Memory B cell (primary cell): ENCODE results near the gene TGIF1.

ENCODE experiments used
- ATAC-seq: fragments of 150-1000 bp; cut with Tn5 transposase; 2 replicates; pipeline ENCODE4 v1.10.0; 2021; ENCODE audit warnings: low read depth, mild to moderate bottlenecking, moderate library complexity
- DNase-seq, 2 donors: peaks; one replicate each; pipeline ENCODE4 v3.0.0; 2022; ENCODE audit warnings: low spot score in 2 of 2
- H3K27ac Mint-ChIP-seq: one replicate; pipeline ENCODE4 v1.8.0; 2022; ENCODE audit warnings: mild to moderate bottlenecking, moderate library complexity, mixed read lengths
- H3K27me3 Mint-ChIP-seq: one replicate; pipeline ENCODE4 v1.8.0; 2022; ENCODE audit warnings: mixed read lengths
- H3K36me3 Mint-ChIP-seq: one replicate; pipeline ENCODE4 v1.8.0; 2022; ENCODE audit warnings: mild to moderate bottlenecking, mixed read lengths
- H3K4me1 Mint-ChIP-seq: one replicate; pipeline ENCODE4 v1.8.0; 2022; ENCODE audit warnings: mixed read lengths
- H3K4me3 Mint-ChIP-seq: one replicate; pipeline ENCODE4 v1.8.0; 2022; ENCODE audit warnings: mild to moderate bottlenecking, moderate library complexity, mixed read lengths
- H3K9me3 Mint-ChIP-seq: one replicate; pipeline ENCODE4 v1.8.0; 2022; ENCODE audit warnings: mixed read lengths

The TGIF1 gene

GRCh38 chr18:3494245-3494526 lies 44.2 kb downstream of the TGIF1 start:
- Mint-ChIP-seq H3K4me1 (peaks cover 23% of the 10 kb centered on the region), H3K9me3 (no peaks in the 10 kb centered on the region), H3K27ac (peak overlapping the region; percentile 97), H3K36me3 (no peaks in the 10 kb centered on the region), H3K27me3 (peaks cover 2% of the 10 kb centered on the region), H3K4me3 (peak overlapping the region; percentile 85)
- no peak for ATAC-seq
- DNase-seq, result no peak

- peaks cover 24% of the 10 kb centered on the region for H3K4me1 Mint-ChIP-seq
- peak overlapping the region; percentile 55 for H3K4me3 Mint-ChIP-seq
- no peaks in the 10 kb centered on the region for H3K9me3 Mint-ChIP-seq
- ATAC-seq, result no peak
- H3K36me3 Mint-ChIP-seq, result no peaks in the 10 kb centered on the region
- H3K27ac Mint-ChIP-seq, result peak overlapping the region; percentile 97
- no peak for DNase-seq
- peaks cover 2% of the 10 kb centered on the region for H3K27me3 Mint-ChIP-seq
Measured at GRCh38 chr18:3494569-3494968, 44.6 kb downstream of the TGIF1 start.

GRCh38 chr18:3495691-3496430 lies 45.9 kb downstream of the TGIF1 start:
- H3K4me3 Mint-ChIP-seq, result peak overlapping the region; percentile 8
- no peaks in the 10 kb centered on the region for H3K36me3 Mint-ChIP-seq
- H3K9me3 Mint-ChIP-seq, result no peaks in the 10 kb centered on the region
- DNase-seq (no peak), ATAC-seq (peak; percentile 78)
- peak overlapping the region; percentile 24 for H3K27ac Mint-ChIP-seq
- peaks cover 7% of the 10 kb centered on the region for H3K27me3 Mint-ChIP-seq
- H3K4me1 Mint-ChIP-seq, result peaks cover 26% of the 10 kb centered on the region

GRCh38 chr18:3498698-3499471 lies 48.9 kb downstream of the TGIF1 start:
- peak overlapping the region; percentile 94 for H3K4me3 Mint-ChIP-seq
- peaks cover 7% of the 10 kb centered on the region for H3K27me3 Mint-ChIP-seq
- ATAC-seq, result peak; percentile 57
- DNase-seq, result peak; percentile 14 to 26
- H3K4me1 Mint-ChIP-seq, result peaks cover 16% of the 10 kb centered on the region
- H3K9me3 Mint-ChIP-seq, result no peaks in the 10 kb centered on the region
- no peaks in the 10 kb centered on the region for H3K36me3 Mint-ChIP-seq
- peak overlapping the region; percentile 81 for H3K27ac Mint-ChIP-seq

GRCh38 chr18:3499501-3499900 lies 49.5 kb downstream of the TGIF1 start:
- no peaks in the 10 kb centered on the region for H3K36me3 Mint-ChIP-seq
- peaks cover 12% of the 10 kb centered on the region for H3K4me1 Mint-ChIP-seq
- ATAC-seq, result peak; percentile 14
- no peak for DNase-seq
- peak overlapping the region; percentile 94 for H3K4me3 Mint-ChIP-seq
- H3K27me3 Mint-ChIP-seq, result peaks cover 7% of the 10 kb centered on the region
- peak overlapping the region; percentile 81 for H3K27ac Mint-ChIP-seq
- no peaks in the 10 kb centered on the region for H3K9me3 Mint-ChIP-seq

DNA sequence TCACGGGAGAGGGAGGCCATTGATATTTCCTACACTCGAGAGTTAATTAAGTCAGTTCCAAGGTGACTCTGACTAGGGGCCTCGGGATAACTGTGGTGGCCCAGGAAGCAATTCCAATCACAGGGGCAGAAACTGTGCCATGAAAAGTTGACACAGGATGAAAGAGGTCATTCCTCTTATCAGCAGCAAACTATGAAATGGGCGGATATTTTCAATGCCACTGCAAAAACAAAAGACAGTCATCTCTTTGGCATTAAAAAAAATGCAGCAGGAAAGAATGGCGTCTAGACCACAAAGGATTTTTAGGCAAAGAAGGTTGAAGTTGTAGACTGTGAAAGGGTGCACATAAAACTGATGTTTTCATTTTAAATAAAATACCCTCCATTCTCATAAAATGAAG lies 50.0 kb downstream of the TGIF1 start:
- DNase-seq, result no peak
- Mint-ChIP-seq H3K4me1 (peaks cover 9% of the 10 kb centered on the region), H3K27ac (peak overlapping the region; percentile 81), H3K36me3 (no peaks in the 10 kb centered on the region), H3K4me3 (no peak overlapping the region), H3K27me3 (peaks cover 7% of the 10 kb centered on the region), H3K9me3 (no peaks in the 10 kb centered on the region)
- ATAC-seq, result no peak

- Mint-ChIP-seq H3K9me3 (no peaks in the 10 kb centered on the region), H3K4me1 (peaks cover 9% of the 10 kb centered on the region), H3K4me3 (no peak overlapping the region), H3K27me3 (peaks cover 7% of the 10 kb centered on the region), H3K27ac (no peak overlapping the region), H3K36me3 (no peaks in the 10 kb centered on the region)
- DNase-seq (no peak), ATAC-seq (no peak)
Measured at GRCh38 chr18:3502650-3503049, 52.7 kb downstream of the TGIF1 start.

GRCh38 chr18:3504637-3505036 lies 54.7 kb downstream of the TGIF1 start:
- no peaks in the 10 kb centered on the region for H3K36me3 Mint-ChIP-seq
- peaks cover 4% of the 10 kb centered on the region for H3K4me1 Mint-ChIP-seq
- no peak overlapping the region for H3K4me3 Mint-ChIP-seq
- DNase-seq, result no peak
- H3K9me3 Mint-ChIP-seq, result no peaks in the 10 kb centered on the region
- H3K27ac Mint-ChIP-seq, result no peak overlapping the region
- peaks cover 4% of the 10 kb centered on the region for H3K27me3 Mint-ChIP-seq
- ATAC-seq, result no peak

- Mint-ChIP-seq H3K4me1 (peaks cover 2% of the 10 kb centered on the region), H3K4me3 (no peak overlapping the region), H3K27me3 (no peaks in the 10 kb centered on the region), H3K36me3 (no peaks in the 10 kb centered on the region), H3K9me3 (no peaks in the 10 kb centered on the region), H3K27ac (no peak overlapping the region)
- DNase-seq (no peak), ATAC-seq (no peak)
Measured at GRCh38 chr18:3508576-3509549, 58.9 kb downstream of the TGIF1 start.
